Adrenal gland (tissue), 12 donors: ENCODE results near the gene CPT1B. TPM values are rescaled to one million over a fixed set of nuclear protein-coding genes. Genes with fewer than 3 reads are reported as not detected.

Experiments
- DNase-seq, 7 donors: peaks; one replicate each; pipeline ENCODE4 v3.0.0-alpha.2; 2019 to 2020
- H3K27ac ChIP-seq, 5 donors: fragments of 200-600 bp; sonication (generic) in 4 of 5; 1 replicate in 3 of 5; 2 replicates in 2 of 5; pipeline versions ENCODE4 v1.5.1 to v1.8.0; 2016 to 2020; ENCODE audit warnings: mild to moderate bottlenecking in 1 of 5
- H3K27me3 ChIP-seq: fragments of 200-600 bp; 2 replicates; pipeline ENCODE4 v1.8.0; 2021
- H3K36me3 ChIP-seq, 2 donors: fragments of 200-600 bp; replicated peaks in 1 of 2; 1 replicate in 1 of 2; 2 replicates in 1 of 2; pipeline versions ENCODE4 v1.5.1 to v1.8.0; 2018 to 2022
- H3K4me1 ChIP-seq, 2 donors: fragments of 200-600 bp; replicated peaks in 1 of 2; 1 replicate in 1 of 2; 2 replicates in 1 of 2; pipeline versions ENCODE4 v1.5.1 to v1.8.0; 2018 to 2021
- H3K4me3 ChIP-seq, 4 donors: fragments of 200-600 bp; sonication (generic) in 3 of 4; one replicate each; pipeline ENCODE4 v1.5.1; 2016 to 2018
- H3K9me3 ChIP-seq, 3 donors: fragments of 200-600 bp; sonication (generic) in 1 of 3; replicated peaks in 1 of 3; 1 replicate in 2 of 3; 2 replicates in 1 of 3; pipeline versions ENCODE4 v1.5.1 to v1.8.0; 2016 to 2021
- CTCF ChIP-seq, 6 experiments: fragments of 450-650 bp in 4 of 6; fragments of 200-600 bp in 2 of 6; sonication (generic) in 1 of 6; IDR thresholded peaks; 1 replicate in 5 of 6; 2 replicates in 1 of 6; pipeline versions ENCODE4 v1.5.1 to v1.8.0; 2016 to 2021; ENCODE audit warnings: antibody characterized with exemption in 6 of 6, mild to moderate bottlenecking in 2 of 6, moderate library complexity in 1 of 6
- POLR2A ChIP-seq, 2 donors: fragments of 450-650 bp; IDR thresholded peaks; one replicate each; pipeline ENCODE4 v1.6.1; 2017; ENCODE audit warnings: antibody characterized with exemption in 2 of 2, mild to moderate bottlenecking in 2 of 2, moderate library complexity in 1 of 2
- WGBS, 4 donors: extraction: QIAGEN DNeasy Blood & Tissue Kit in 2 of 4; methylation state at CpG; one replicate each; pipeline versions ENCODE4 v1.1.5 to v1.1.7; 2013 to 2017; 5-methylcytosine and 5-hydroxymethylcytosine counted together
- intact Hi-C, 2 donors: fragments of 100-400 bp; cut with DNase I; formaldehyde crosslinking; loops; one replicate each; pipeline versions ENCODE4 v1.14.1 to v1.15.0; 2022 to 2023
- polyA plus RNA-seq, 3 donors: library from polyadenylated mRNA; stranded (reverse); fragments of 200-250 nt in 2 of 3; fragments of 350-450 nt in 1 of 3; fragmentation: Illumina TruSeq in 1 of 3; extraction: RNeasy Lipid Tissue Mini Kit (QIAGEN cat#74804) in 1 of 3; gene quantifications; one replicate each; pipeline ENCODE4 v1.2.3, GENCODE V29; 2013 to 2014
- total RNA-seq, 9 donors: library from RNA; depleted of rRNA in 4 of 9; stranded (reverse); fragments of >200 nt in 4 of 9; fragments of 120-200 nt in 1 of 9; fragmentation: NEBNext Ultra II Directional in 1 of 9; extraction: Animal tissue kit (Norgen Biotek cat#: 25700) in 1 of 9; gene quantifications; one replicate each; pipeline versions ENCODE4 v1.1.0 to v1.2.4, GENCODE V29; 2013 to 2023
- donor health status: healthy with polysubstance abuse.
- donor health status: Bipolar disorder and iron deficiency.
- donor health status: DM: yes; HTN: yes; CAD: no.
- donor health status: DM: no; HTN: no; CAD: no.
- donor health status: DM: no; HTN: no; CAD: no.
- donor health status: DM: yes; HTN: yes; CAD: no.

Gene CPT1B
- total and polyA plus RNA-seq, 12 donors: 6.2 to 76.1 (median 16.5) TPM

GRCh38 chr22:50530877-50531545, 47.2 kb downstream of the CPT1B start:
- peak; percentile 78 to 90 (median 86) for DNase-seq
- H3K9me3 ChIP-seq: no peaks in the 10 kb centered on the region
- H3K36me3 ChIP-seq: no peaks in the 10 kb centered on the region
- no peak for TF ChIP-seq CTCF (IDR thresholded peaks at IDR 0.05)
- peak; percentile 35 to 72 for TF ChIP-seq POLR2A (IDR thresholded peaks at IDR 0.05)
- H3K27ac ChIP-seq: peak overlapping the region; percentile 77 to 95 (median 89)
- intact Hi-C loops: no loop called here
- 4 to 5% (median 5%) methylated on average over 37 to 53 of the region's 53 CpGs for WGBS, 4 donors
- no peaks in the 10 kb centered on the region for H3K27me3 ChIP-seq
- peaks cover 25 to 31% of the 10 kb centered on the region in 2 donors for H3K4me1 ChIP-seq
- peak overlapping the region in 3 of 4 donors; percentile 28 to 69 (median 33) for H3K4me3 ChIP-seq

DNA sequence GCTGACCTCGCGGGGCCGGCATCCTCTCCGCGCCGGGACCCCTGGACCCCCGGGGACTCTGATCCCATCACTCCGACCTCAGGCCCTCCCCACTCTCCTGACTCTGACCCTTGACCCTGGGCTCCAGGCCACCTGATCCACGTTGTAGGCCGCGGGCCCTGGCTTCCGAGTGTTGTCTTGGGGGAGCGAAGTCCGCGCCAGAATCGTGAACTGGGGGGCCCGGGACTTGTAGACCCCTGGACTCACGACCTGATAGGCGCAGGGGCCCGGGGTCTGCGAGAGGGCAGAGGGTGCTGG, 47.7 kb downstream of the CPT1B start:
- no peak for TF ChIP-seq POLR2A (IDR thresholded peaks at IDR 0.05)
- no peak for TF ChIP-seq CTCF (IDR thresholded peaks at IDR 0.05)
- peak overlapping the region; percentile 77 to 95 (median 78) for H3K27ac ChIP-seq
- intact Hi-C loops: no loop called here
- H3K4me3 ChIP-seq: peak overlapping the region in 2 of 4 donors; percentile 17 to 69
- 1 to 4% (median 2%) methylated on average over 8 to 21 of the region's 21 CpGs for WGBS, 4 donors
- H3K4me1 ChIP-seq: peaks cover 26 to 31% of the 10 kb centered on the region in 2 donors
- H3K9me3 ChIP-seq: no peaks in the 10 kb centered on the region
- no peak for DNase-seq
- H3K27me3 ChIP-seq: no peaks in the 10 kb centered on the region
- H3K36me3 ChIP-seq: no peaks in the 10 kb centered on the region

DNA sequence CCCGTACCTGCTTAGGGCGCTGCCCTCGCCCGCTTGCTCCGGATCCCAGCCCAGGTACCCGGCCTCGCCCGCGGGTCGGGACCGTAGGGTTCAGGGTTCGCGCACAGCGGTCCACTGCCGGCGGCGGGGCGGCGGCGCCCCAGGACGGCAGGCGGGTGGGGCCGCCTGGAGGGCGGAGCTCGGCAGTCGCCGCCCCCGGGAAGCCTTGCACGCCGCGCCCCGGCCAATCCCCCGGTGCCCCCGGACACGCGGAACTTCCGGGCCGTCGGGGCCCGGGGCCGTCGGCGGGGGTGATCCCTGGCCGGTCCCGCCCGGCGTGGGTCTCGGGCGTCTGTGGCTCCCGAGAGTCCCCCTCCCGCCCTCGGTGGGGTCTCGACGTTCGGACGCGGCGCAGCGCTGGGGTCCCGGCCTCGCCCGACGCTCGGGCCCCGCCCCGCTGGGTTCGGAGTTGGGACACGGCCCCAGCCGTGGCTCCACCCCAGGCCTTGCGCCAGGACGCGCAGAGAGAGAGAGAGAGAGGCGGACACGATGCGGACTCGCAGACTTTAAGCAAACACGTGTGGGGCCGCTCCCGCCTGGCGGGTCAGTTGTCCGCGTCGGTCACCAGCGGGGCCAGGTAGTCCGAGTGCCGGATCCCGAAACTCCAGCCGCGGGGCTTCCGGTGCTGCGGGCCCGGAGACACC, 48.2 kb downstream of the CPT1B start, which contains the start of gene TYMP:
Gene TYMP, minus strand, starts transcription at position 116 of the 683 bp plus-strand sequence. CDS start 303 bp downstream, outside the sequence.
- H3K4me3 ChIP-seq: peak within 1 kb of the TSS in 2 of 4 donors; percentile 17 to 69
- intact Hi-C loops: no loop called here
- TF ChIP-seq CTCF (IDR thresholded peaks at IDR 0.05): no peak
- peak; percentile 17 to 36 for TF ChIP-seq POLR2A (IDR thresholded peaks at IDR 0.05)
- WGBS, 4 donors: 1% methylated on average over 23 to 92 of the region's 92 CpGs; no CpG with 5 or more reads in 1 of the 4 donors
- no peaks in the 10 kb centered on the region for H3K9me3 ChIP-seq
- H3K4me1 ChIP-seq: peaks cover 27 to 31% of the 10 kb centered on the region in 2 donors
- peak; percentile 71 to 87 (median 81) for DNase-seq
- no peaks in the 10 kb centered on the region for H3K27me3 ChIP-seq
- H3K27ac ChIP-seq: peak within 1 kb of the TSS; percentile 77 to 95 (median 78)
- H3K36me3 ChIP-seq: no peaks in the 10 kb centered on the region

DNA sequence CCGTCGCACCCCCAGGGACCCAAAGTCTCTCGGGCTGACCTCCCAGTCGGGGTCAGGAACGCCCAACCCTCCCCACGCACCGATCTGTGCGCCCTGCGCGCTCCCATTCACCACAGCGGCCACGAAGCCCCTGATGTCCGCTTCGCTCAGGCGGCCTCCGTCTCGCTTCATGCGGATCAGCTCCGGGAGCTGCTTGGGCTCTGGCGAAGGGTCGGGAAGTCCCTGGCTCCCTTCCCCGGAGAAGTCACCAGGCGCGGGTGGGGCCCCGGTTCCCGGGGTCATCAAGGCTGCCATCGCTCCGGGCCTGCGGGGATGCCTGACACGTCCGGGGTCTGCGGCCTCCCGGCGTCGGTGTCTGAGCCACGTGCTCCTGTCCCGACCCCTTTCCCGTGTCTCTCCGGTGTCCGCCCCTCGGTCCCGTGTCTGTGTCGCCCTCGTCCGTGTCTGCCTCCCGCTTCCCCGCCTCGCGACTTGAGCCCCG, 48.8 kb downstream of the CPT1B start:
- Histone ChIP-seq H3K36me3 (no peaks in the 10 kb centered on the region), H3K9me3 (no peaks in the 10 kb centered on the region), H3K27ac (peak overlapping the region in 4 of 5 donors; percentile 77 to 95 (median 84)), H3K4me1 (peaks cover 32 to 36% of the 10 kb centered on the region in 2 donors), H3K27me3 (no peaks in the 10 kb centered on the region), H3K4me3 (peak overlapping the region in 2 of 4 donors; percentile 17 to 69)
- 10 to 14% (median 11%) methylated on average over 2 to 50 of the region's 50 CpGs; no CpG with 5 or more reads in 1 of the 4 donors for WGBS, 4 donors
- intact Hi-C loops: no loop called here
- peak in 5 of 7 donors; percentile 43 to 75 (median 50) for DNase-seq
- TF ChIP-seq POLR2A (IDR thresholded peaks at IDR 0.05) (no peak), CTCF (IDR thresholded peaks at IDR 0.05) (no peak)
